ENCODE data around the gene PNPLA5.

The PNPLA5 gene

DNA sequence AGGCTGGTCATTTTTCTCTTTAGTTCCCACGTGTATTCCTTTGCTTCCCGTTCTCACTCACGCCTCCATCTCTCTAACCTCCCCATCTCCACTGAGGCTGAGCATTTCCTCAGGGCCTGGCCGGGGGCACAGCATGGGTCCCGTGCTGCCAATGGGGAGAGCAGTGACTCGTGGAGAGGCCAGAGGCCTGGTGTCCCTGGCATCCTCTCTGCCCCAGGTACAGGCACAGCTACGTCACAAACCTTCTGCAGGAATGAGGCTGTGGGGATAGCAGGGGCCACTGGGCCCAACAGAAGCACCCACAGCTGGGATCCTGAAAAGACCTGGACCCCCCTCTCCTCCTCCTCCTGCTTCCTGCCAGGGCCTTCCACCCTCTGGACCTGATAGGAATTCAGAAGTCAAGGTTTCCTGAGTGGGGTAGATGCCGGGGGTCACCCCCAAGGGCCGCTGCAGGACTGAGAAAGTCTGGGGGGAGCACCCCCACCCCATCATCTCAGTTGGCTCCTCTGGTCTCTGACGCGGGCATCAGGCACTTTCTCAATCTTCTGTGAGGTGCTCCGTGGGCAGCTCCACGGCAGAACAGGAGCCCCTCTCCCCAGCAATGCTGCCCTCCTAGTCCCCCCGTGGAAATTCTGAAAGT lies 11.8 kb downstream of the PNPLA5 start:
- no peaks in the 10 kb centered on the region for H3K4me1 ChIP-seq (ENCODE audit: insufficient read depth, low read length)
- no peak for TF ChIP-seq EZH2 (IDR thresholded peaks at IDR 0.05; ENCODE audit: borderline replicate concordance, low read depth, low read length, severe bottlenecking)
- TF ChIP-seq CTCF (IDR thresholded peaks at IDR 0.05; ENCODE audit: borderline replicate concordance, extremely low read depth, low read length, poor library complexity, severe bottlenecking): no peak
- ATAC-seq (ENCODE audit: insufficient read depth, low read depth): no peak
- peaks cover 14% of the 10 kb centered on the region for H4K20me1 ChIP-seq (ENCODE audit: insufficient read depth, low read length)
- no peak overlapping the region for H3K4me3 ChIP-seq (ENCODE audit: low read depth in 1 of 2, low read length in 2 of 2)
- no peaks in the 10 kb centered on the region for H3K9me3 ChIP-seq (ENCODE audit: insufficient read depth, low read length, severe bottlenecking)
- no peak overlapping the region for H2AFZ ChIP-seq (ENCODE audit: low read depth, low read length)
- DNase-seq: no peak
- H3K36me3 ChIP-seq (ENCODE audit: insufficient read depth, low read length): no peaks in the 10 kb centered on the region
- no peak overlapping the region for H3K27ac ChIP-seq (ENCODE audit: low read length)
- H3K9ac ChIP-seq (ENCODE audit: low read depth, low read length): no peak overlapping the region
- H3K79me2 ChIP-seq (ENCODE audit: insufficient read depth, low read length): no peaks in the 10 kb centered on the region
- peaks cover 3% of the 10 kb centered on the region for H3K27me3 ChIP-seq (ENCODE audit: insufficient read depth, low read length, poor library complexity)
- H3K4me2 ChIP-seq (ENCODE audit: insufficient read depth, low read length): no peak overlapping the region

GRCh38 chr22:43878831-43879550 lies 12.8 kb downstream of the PNPLA5 start:
- Histone ChIP-seq H3K4me2 (ENCODE audit: insufficient read depth, low read length) (no peak overlapping the region), H4K20me1 (ENCODE audit: insufficient read depth, low read length) (peaks cover 8% of the 10 kb centered on the region; the same call in 1 of the 2 replicates), H3K27me3 (ENCODE audit: insufficient read depth, low read length, poor library complexity) (peaks cover 3% of the 10 kb centered on the region), H3K79me2 (ENCODE audit: insufficient read depth, low read length) (no peaks in the 10 kb centered on the region), H3K9ac (ENCODE audit: low read depth, low read length) (no peak overlapping the region), H3K36me3 (ENCODE audit: insufficient read depth, low read length) (no peaks in the 10 kb centered on the region), H3K9me3 (ENCODE audit: insufficient read depth, low read length, severe bottlenecking) (no peaks in the 10 kb centered on the region), H2AFZ (ENCODE audit: low read depth, low read length) (no peak overlapping the region), H3K27ac (ENCODE audit: low read length) (no peak overlapping the region), H3K4me1 (ENCODE audit: insufficient read depth, low read length) (no peaks in the 10 kb centered on the region), H3K4me3 (ENCODE audit: low read depth in 1 of 2, low read length in 2 of 2) (no peak overlapping the region)
- TF ChIP-seq CTCF (IDR thresholded peaks at IDR 0.05; ENCODE audit: borderline replicate concordance, extremely low read depth, low read length, poor library complexity, severe bottlenecking): no peak
- TF ChIP-seq EZH2 (IDR thresholded peaks at IDR 0.05; ENCODE audit: borderline replicate concordance, low read depth, low read length, severe bottlenecking): no peak
- ATAC-seq (ENCODE audit: insufficient read depth, low read depth) (no peak), DNase-seq (no peak)

DNA sequence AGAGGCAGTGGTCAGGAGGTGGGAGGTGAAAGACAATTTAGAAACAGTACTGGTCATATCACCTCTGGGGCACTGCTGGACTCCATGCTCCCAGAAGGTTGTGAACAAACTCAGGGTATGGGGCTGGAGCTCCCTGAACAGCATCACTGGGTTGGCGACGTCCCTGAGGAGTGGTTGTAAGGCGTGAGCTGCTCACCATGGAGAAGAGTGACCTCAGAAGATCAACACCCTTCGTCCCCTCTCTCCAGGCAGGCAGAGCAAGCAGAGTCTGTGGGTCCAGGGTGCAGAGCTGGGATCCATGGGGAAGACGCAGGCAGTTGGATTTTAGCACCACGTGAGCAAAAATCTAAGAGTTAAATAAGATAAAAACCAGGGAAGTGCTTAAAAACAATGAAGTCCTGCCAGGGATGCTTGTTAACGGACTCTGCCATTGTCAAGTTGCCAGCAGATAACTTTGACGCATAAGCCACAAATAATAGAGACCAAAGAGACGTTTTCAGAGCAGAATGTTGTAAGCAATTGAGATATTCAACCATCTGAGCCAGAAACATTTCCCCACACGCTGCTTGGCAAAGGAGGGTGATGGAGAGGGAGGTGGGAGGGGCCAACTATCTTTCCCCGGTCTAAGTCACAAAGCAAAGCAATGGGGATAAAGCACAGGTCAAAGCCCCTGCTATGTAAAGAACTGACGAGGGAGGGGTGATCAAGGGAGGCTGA lies 13.6 kb downstream of the PNPLA5 start:
- TF ChIP-seq CTCF (IDR thresholded peaks at IDR 0.05; ENCODE audit: borderline replicate concordance, extremely low read depth, low read length, poor library complexity, severe bottlenecking): no peak
- no peak for TF ChIP-seq EZH2 (IDR thresholded peaks at IDR 0.05; ENCODE audit: borderline replicate concordance, low read depth, low read length, severe bottlenecking)
- Histone ChIP-seq H3K4me2 (ENCODE audit: insufficient read depth, low read length) (no peak overlapping the region), H4K20me1 (ENCODE audit: insufficient read depth, low read length) (peaks cover 8% of the 10 kb centered on the region; the same call in 1 of the 2 replicates), H3K27me3 (ENCODE audit: insufficient read depth, low read length, poor library complexity) (peaks cover 3% of the 10 kb centered on the region), H3K79me2 (ENCODE audit: insufficient read depth, low read length) (no peaks in the 10 kb centered on the region), H2AFZ (ENCODE audit: low read depth, low read length) (no peak overlapping the region), H3K9me3 (ENCODE audit: insufficient read depth, low read length, severe bottlenecking) (no peaks in the 10 kb centered on the region), H3K27ac (ENCODE audit: low read length) (no peak overlapping the region), H3K4me1 (ENCODE audit: insufficient read depth, low read length) (no peaks in the 10 kb centered on the region), H3K9ac (ENCODE audit: low read depth, low read length) (no peak overlapping the region), H3K36me3 (ENCODE audit: insufficient read depth, low read length) (no peaks in the 10 kb centered on the region), H3K4me3 (ENCODE audit: low read depth in 1 of 2, low read length in 2 of 2) (no peak overlapping the region)
- DNase-seq: no peak
- no peak for ATAC-seq (ENCODE audit: insufficient read depth, low read depth)
